Right lobe of liver (tissue), 6 donors: ENCODE results near the gene HIBCH. TPM values are rescaled to one million over a fixed set of nuclear protein-coding genes. Genes with fewer than 3 reads are reported as not detected.

Experiments used
- ATAC-seq, 4 donors: fragments of 200-7000 bp; cut with Tn5 transposase; one replicate each; pipeline ENCODE4 v1.9.1; 2020; ENCODE audit warnings: mild to moderate bottlenecking in 4 of 4, moderate library complexity in 4 of 4
- DNase-seq, 3 donors: peaks; one replicate each; pipeline ENCODE4 v3.0.0-alpha.2; 2020
- H3K27ac ChIP-seq, 3 donors: fragments of 200-600 bp; one replicate each; pipeline ENCODE4 v1.8.0; 2022
- H3K27me3 ChIP-seq, 2 donors: fragments of 200-600 bp; one replicate each; pipeline ENCODE4 v1.8.0; 2022
- H3K36me3 ChIP-seq, 4 donors: fragments of 200-600 bp; sonication (generic) in 1 of 4; one replicate each; pipeline versions ENCODE4 v1.5.1 to v1.8.0; 2017 to 2022; ENCODE audit warnings: control low read depth in 1 of 4
- H3K4me1 ChIP-seq, 4 donors: fragments of 200-600 bp; sonication (generic) in 1 of 4; one replicate each; pipeline versions ENCODE4 v1.5.1 to v1.8.0; 2017 to 2022; ENCODE audit warnings: control low read depth in 1 of 4
- H3K4me3 ChIP-seq, 3 donors: fragments of 200-600 bp; one replicate each; pipeline ENCODE4 v1.8.0; 2022
- H3K9me3 ChIP-seq, 4 donors: fragments of 200-600 bp; sonication (generic) in 1 of 4; one replicate each; pipeline versions ENCODE4 v1.5.1 to v1.8.0; 2017 to 2022; ENCODE audit warnings: control low read depth in 1 of 4
- CTCF ChIP-seq, 4 donors: fragments of 200-600 bp in 3 of 4; fragments of 450-650 bp in 1 of 4; IDR thresholded peaks; one replicate each; pipeline versions ENCODE4 v1.5.1 to v1.8.0; 2016 to 2022; ENCODE audit warnings: antibody characterized with exemption in 4 of 4, mild to moderate bottlenecking in 2 of 4
- POLR2A ChIP-seq: fragments of 450-650 bp; IDR thresholded peaks from one replicate; pipeline ENCODE4 v1.6.1; 2017; ENCODE audit warnings: antibody characterized with exemption, mild to moderate bottlenecking
- WGBS: methylation state at CpG from one replicate; pipeline ENCODE4 v1.1.6; 2018; ENCODE audit warnings: low coverage, low lambda C conversion rate; ENCODE audit not compliant: insufficient coverage; ENCODE audit errors: missing lambda C conversion rate; 5-methylcytosine and 5-hydroxymethylcytosine counted together
- intact Hi-C, 2 donors: fragments of 100-400 bp; cut with DNase I; formaldehyde crosslinking; loops; one replicate each; pipeline versions ENCODE4 v1.11.2 to v1.14.1; 2022
- total RNA-seq, 6 experiments: library from RNA; depleted of rRNA in 2 of 6; stranded (reverse); fragments of >200 nt in 2 of 6; fragmentation: NEBNext Ultra II Directional in 3 of 6; extraction: Animal tissue kit (Norgen Biotek cat#: 25700) in 3 of 6; gene quantifications; one replicate each; pipeline versions ENCODE4 v1.1.0 to v1.2.4, GENCODE V29; 2016 to 2023
- donor health status: DM: no; HTN: yes; CAD: no.
- donor health status: DM: no; HTN: no; CAD: no.
- donor health status: DM: no; HTN: no; CAD: no.
- donor health status: DM: no; HTN: yes; CAD: no.
- donor health status: DM: no; HTN: yes; CAD: no.

Gene HIBCH
- total RNA-seq, 6 experiments from 2014 or later = 20.1 to 93.6 (median 53.6) TPM

GRCh38 chr2:190357600-190357999 lies 38.0 kb upstream of the HIBCH start:
- ATAC-seq = no peak
- peaks cover 0 to 55% (median 16%) of the 10 kb centered on the region in 4 donors for H3K4me1 ChIP-seq

GRCh38 chr2:190355968-190356644 lies 36.5 kb upstream of the HIBCH start:
- H3K4me3 ChIP-seq = no peak overlapping the region
- TF ChIP-seq CTCF (IDR thresholded peaks at IDR 0.05) (no peak), POLR2A (peak; percentile 58)
- no peaks in the 10 kb centered on the region for H3K36me3 ChIP-seq
- peaks cover 0 to 63% (median 18%) of the 10 kb centered on the region in 4 donors for H3K4me1 ChIP-seq
- DNase-seq (no peak), ATAC-seq (peak in 2 of 4 donors; percentile 11 to 18)
- H3K27ac ChIP-seq = peak overlapping the region in 2 of 3 donors; percentile 17 to 37
- intact Hi-C loops = no loop called here
- 18% methylated on average over 6 of the region's 6 CpGs for WGBS
- no peaks in the 10 kb centered on the region for H3K27me3 ChIP-seq
- H3K9me3 ChIP-seq = no peaks in the 10 kb centered on the region

More at GRCh38 chr2:190357600-190357999, 38.0 kb upstream of the HIBCH start:
- WGBS = 36% methylated on average over 2 of the region's 2 CpGs
- no peak for DNase-seq
- Histone ChIP-seq H3K4me3 (no peak overlapping the region), H3K27ac (no peak overlapping the region), H3K27me3 (no peaks in the 10 kb centered on the region), H3K9me3 (no peaks in the 10 kb centered on the region), H3K36me3 (no peaks in the 10 kb centered on the region)
- TF ChIP-seq POLR2A (no peak), CTCF (IDR thresholded peaks at IDR 0.05) (no peak)
- intact Hi-C loops = no loop called here

- Histone ChIP-seq H3K4me1 (peaks cover 0 to 56% (median 15%) of the 10 kb centered on the region in 4 donors), H3K27ac (peak overlapping the region in 2 of 3 donors; percentile 91 to 92), H3K4me3 (no peak overlapping the region), H3K9me3 (no peaks in the 10 kb centered on the region), H3K27me3 (no peaks in the 10 kb centered on the region), H3K36me3 (no peaks in the 10 kb centered on the region)
- intact Hi-C loops = no loop called here
- no peak for ATAC-seq
- WGBS = 50% methylated on average over 5 of the region's 12 CpGs
- no peak for TF ChIP-seq POLR2A
- no peak for TF ChIP-seq CTCF (IDR thresholded peaks at IDR 0.05)
- no peak for DNase-seq
Observed at GRCh38 chr2:190354003-190354690, 34.5 kb upstream of the HIBCH start.

GRCh38 chr2:190353537-190353899 lies 33.9 kb upstream of the HIBCH start:
- Histone ChIP-seq H3K36me3 (no peaks in the 10 kb centered on the region), H3K4me3 (no peak overlapping the region), H3K27ac (peak overlapping the region in 2 of 3 donors; percentile 91 to 92), H3K27me3 (no peaks in the 10 kb centered on the region), H3K4me1 (peaks cover 0 to 50% (median 12%) of the 10 kb centered on the region in 4 donors), H3K9me3 (no peaks in the 10 kb centered on the region)
- no peak for TF ChIP-seq POLR2A
- TF ChIP-seq CTCF (IDR thresholded peaks at IDR 0.05) = no peak
- intact Hi-C loops = no loop called here
- ATAC-seq (no peak), DNase-seq (no peak)
